GM23248 (cell line): Measurements from ENCODE around the gene SLC13A4. TPM values are rescaled to one million over a fixed set of nuclear protein-coding genes. Genes with fewer than 3 reads are reported as not detected.

Experiments
- DNase-seq: peaks from one replicate; pipeline ENCODE4 v3.0.0-alpha.2; 2015
- H2AFZ ChIP-seq: fragments of 200-600 bp; sonication (generic); 2 replicates; pipeline ENCODE4 v1.6.1; 2016; ENCODE audit warnings: antibody characterized with exemption
- H3F3A ChIP-seq: fragments of 200-600 bp; sonication (generic); 2 replicates; pipeline ENCODE4 v1.6.1; 2016; ENCODE audit warnings: mild to moderate bottlenecking, antibody characterized with exemption, mixed run types; ENCODE audit not compliant: insufficient read depth
- H3K27ac ChIP-seq: fragments of 200-600 bp; sonication (generic); 2 replicates; pipeline ENCODE4 v1.5.1; 2016; ENCODE audit warnings: mild to moderate bottlenecking
- H3K27me3 ChIP-seq: fragments of 200-600 bp; sonication (generic); replicated peaks from 2 replicates; pipeline ENCODE4 v1.6.1; 2016; ENCODE audit warnings: mild to moderate bottlenecking; ENCODE audit not compliant: insufficient read depth
- H3K36me3 ChIP-seq: fragments of 200-600 bp; sonication (generic); 2 replicates; pipeline ENCODE4 v1.6.1; 2016; ENCODE audit warnings: low read depth, mild to moderate bottlenecking
- H3K4me1 ChIP-seq: fragments of 200-600 bp; sonication (generic); 2 replicates; pipeline ENCODE4 v1.6.1; 2016; ENCODE audit warnings: mild to moderate bottlenecking; ENCODE audit not compliant: insufficient read depth
- H3K4me2 ChIP-seq: fragments of 200-600 bp; sonication (generic); one replicate; pipeline ENCODE4 v1.6.1; 2016; ENCODE audit warnings: mild to moderate bottlenecking; ENCODE audit not compliant: unreplicated experiment
- H3K4me3 ChIP-seq: fragments of 200-600 bp; sonication (generic); 2 replicates; pipeline ENCODE4 v1.5.1; 2016; ENCODE audit warnings: mild to moderate bottlenecking
- H3K79me2 ChIP-seq: fragments of 200-600 bp; sonication (generic); 2 replicates; pipeline ENCODE4 v1.6.1; 2016; ENCODE audit warnings: mild to moderate bottlenecking; ENCODE audit not compliant: insufficient read depth
- H3K9ac ChIP-seq: fragments of 200-600 bp; sonication (generic); 2 replicates; pipeline ENCODE4 v1.6.1; 2016; ENCODE audit warnings: mild to moderate bottlenecking
- H3K9me2 ChIP-seq: fragments of 200-600 bp; sonication (generic); 2 replicates; pipeline ENCODE4 v1.6.1; 2016; ENCODE audit warnings: mixed run types, mild to moderate bottlenecking, moderate library complexity; ENCODE audit not compliant: insufficient read depth
- H3K9me3 ChIP-seq: fragments of 200-600 bp; sonication (generic); one replicate; pipeline ENCODE4 v1.6.1; 2017; ENCODE audit warnings: low read depth
- H4K20me1 ChIP-seq: fragments of 200-600 bp; sonication (generic); 2 replicates; pipeline ENCODE4 v1.6.0; 2016; ENCODE audit not compliant: insufficient read depth
- EZH2 ChIP-seq: fragments of 200-600 bp; sonication (generic); IDR thresholded peaks from 2 replicates; pipeline ENCODE4 v1.6.1; 2018; ENCODE audit warnings: antibody characterized with exemption, mild to moderate bottlenecking; ENCODE audit not compliant: insufficient read depth, poor library complexity, severe bottlenecking
- EZH2phosphoT487 ChIP-seq: fragments of 200-600 bp; sonication (generic); IDR thresholded peaks from 2 replicates; pipeline ENCODE4 v1.6.1; 2018; ENCODE audit warnings: antibody characterized with exemption, moderate library complexity, mild to moderate bottlenecking, low read depth; ENCODE audit not compliant: insufficient read depth
- WGBS, 2 experiments: methylation state at CpG; one replicate each; pipeline ENCODE4 v1.1.6; 2015 to 2017; ENCODE audit warnings: low lambda C conversion rate in 2 of 2, low coverage in 1 of 2; ENCODE audit errors: missing lambda C conversion rate in 2 of 2; 5-methylcytosine and 5-hydroxymethylcytosine counted together
- in situ Hi-C: fragments of 300-500 bp; cut with MboI; formaldehyde crosslinking; loops from 2 replicates; pipeline ENCODE4 v1.15.0; 2020
- polyA plus RNA-seq: library from polyadenylated mRNA; unstranded; fragments of >200 nt; fragmentation: Nextera tagmentation; extraction: Ambion mirVana; gene quantifications from 2 replicates; pipeline ENCODE4 v1.2.1, GENCODE V29; 2016
- total RNA-seq: library from RNA; depleted of rRNA; stranded (reverse); fragments of >200 nt; shearing (Covaris generic); gene quantifications from 2 replicates; pipeline ENCODE4 v1.2.3, GENCODE V29; 2014

SLC13A4 gene
- total and polyA plus RNA-seq, 2 experiments from 2014 or later: 0.11 to 1.9 TPM

DNA sequence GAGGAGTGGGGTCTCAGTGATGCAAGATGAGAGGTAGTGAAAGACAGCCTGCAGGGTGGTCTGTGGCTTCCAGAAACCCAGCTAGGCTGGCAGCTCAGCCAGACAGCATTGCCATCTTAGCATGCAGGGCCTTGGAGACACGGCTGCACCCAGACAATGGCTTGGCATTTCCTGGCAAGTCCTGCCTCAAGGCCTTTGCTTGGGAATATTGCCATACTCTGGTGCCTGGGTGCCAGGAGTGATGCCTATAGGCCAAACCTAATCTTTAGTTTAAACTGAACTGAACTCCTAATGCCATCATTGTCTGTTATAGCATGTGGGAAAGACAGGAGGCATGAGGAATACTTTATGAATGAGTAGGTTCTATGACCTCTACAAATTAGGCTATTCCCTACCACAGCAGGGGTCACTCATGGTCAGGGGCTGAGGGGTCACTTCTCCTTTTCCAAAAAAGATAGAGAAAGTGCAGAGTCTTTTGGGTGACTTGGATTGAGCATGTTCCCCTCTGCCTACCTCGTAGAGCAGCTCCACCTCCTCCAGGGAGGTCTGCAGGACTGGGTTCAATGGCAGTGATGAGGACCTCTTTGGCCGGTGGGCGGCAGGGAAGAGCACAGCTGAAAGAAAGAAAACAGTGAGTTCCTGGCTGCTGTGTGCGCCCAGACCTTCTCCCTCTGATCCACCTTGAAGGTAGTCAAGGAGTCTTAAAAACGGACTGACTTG, 8.8 kb upstream of the SLC13A4 start:
- Histone ChIP-seq H3F3A (peaks cover 20% of the 10 kb centered on the region), H3K9me3 (no peaks in the 10 kb centered on the region), H3K79me2 (peaks cover 82% of the 10 kb centered on the region), H3K4me3 (no peak overlapping the region), H3K27ac (no peak overlapping the region), H3K9me2 (no peaks in the 10 kb centered on the region), H3K27me3 (no peaks in the 10 kb centered on the region), H3K4me2 (no peak overlapping the region), H3K9ac (no peak overlapping the region), H4K20me1 (no peaks in the 10 kb centered on the region; the same call in 1 of the 2 replicates), H3K4me1 (peaks cover 2% of the 10 kb centered on the region), H2AFZ (no peak overlapping the region), H3K36me3 (peaks cover 52% of the 10 kb centered on the region)
- WGBS, 2 experiments: 95 to 98% methylated on average over 6 of the region's 6 CpGs
- no peak for DNase-seq
- TF ChIP-seq EZH2 (no peak), EZH2phosphoT487 (no peak)
- in situ Hi-C loops: no loop called here

DNA sequence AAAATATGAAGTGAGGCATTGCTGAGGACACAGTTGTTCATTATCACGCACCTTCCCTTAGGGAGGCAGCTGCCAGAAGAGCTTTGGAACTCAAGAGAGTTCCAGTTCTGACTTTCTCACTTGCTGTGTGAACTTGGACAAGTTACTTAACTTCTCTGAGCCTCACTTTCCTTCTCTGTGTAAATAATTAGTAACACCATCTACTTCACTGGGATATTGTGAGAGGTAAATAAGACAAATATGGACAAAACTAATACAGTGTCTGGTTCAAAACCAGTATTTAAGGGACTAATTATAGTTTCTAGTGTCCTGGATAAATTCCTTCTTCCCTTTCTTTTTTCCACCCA, 6.3 kb upstream of the SLC13A4 start:
- 100% methylated on average over 1 of the region's 1 CpG for WGBS, 2 experiments

DNA sequence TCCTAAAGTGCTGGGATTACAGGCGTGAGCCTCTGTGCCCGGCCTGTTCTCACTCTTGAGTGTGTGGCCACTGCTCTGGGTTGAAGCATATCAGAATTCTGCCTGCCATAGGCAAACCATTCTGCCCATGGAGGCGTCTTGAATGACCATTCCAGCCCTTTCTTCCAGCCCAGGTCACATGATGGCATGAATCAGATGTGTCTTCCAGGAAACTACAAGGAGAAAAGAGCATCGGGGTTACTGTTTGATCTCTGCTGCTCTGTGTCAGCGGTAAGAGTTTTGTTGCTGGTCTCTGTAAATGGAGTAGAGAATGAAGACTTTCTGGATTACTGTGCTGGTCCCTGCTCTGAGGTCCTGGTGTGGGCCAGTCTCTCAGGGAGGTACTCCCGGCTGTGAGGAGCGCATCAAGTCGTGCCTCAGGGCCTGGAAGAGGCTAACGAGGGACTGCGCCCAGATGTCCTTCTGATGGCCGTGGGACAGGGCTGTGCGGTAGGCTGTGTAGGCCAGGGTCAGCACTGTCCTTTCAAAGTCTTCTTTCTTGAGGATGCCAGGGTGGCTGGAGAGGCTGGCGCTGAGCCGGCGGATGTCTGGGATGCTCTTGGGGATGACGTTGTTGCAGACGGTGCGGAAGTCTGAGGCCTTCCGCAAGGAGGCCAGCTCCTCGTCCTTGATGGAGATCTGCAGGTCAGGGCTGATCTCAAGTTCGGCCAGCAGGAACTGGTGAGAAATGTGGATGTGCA, 5.8 kb upstream of the SLC13A4 start:
- peaks cover 52% of the 10 kb centered on the region for H3K36me3 ChIP-seq

More for the DNA sequence above, 6.3 kb upstream of the SLC13A4 start:
- TF ChIP-seq EZH2 (no peak), EZH2phosphoT487 (no peak)
- H3K27ac ChIP-seq: no peak overlapping the region
- H3K4me3 ChIP-seq: no peak overlapping the region
- H3K4me1 ChIP-seq: peaks cover 4% of the 10 kb centered on the region; the same call in 1 of the 2 replicates
- peaks cover 58% of the 10 kb centered on the region for H3K79me2 ChIP-seq
- no peaks in the 10 kb centered on the region for H3K9me2 ChIP-seq
- in situ Hi-C loops: no loop called here
- H3K9me3 ChIP-seq: no peaks in the 10 kb centered on the region
- H3K27me3 ChIP-seq: no peaks in the 10 kb centered on the region
- peaks cover 52% of the 10 kb centered on the region for H3K36me3 ChIP-seq
- no peak overlapping the region for H3K9ac ChIP-seq
- H3K4me2 ChIP-seq: no peak overlapping the region
- DNase-seq: no peak
- H2AFZ ChIP-seq: no peak overlapping the region
- peaks cover 44% of the 10 kb centered on the region for H3F3A ChIP-seq
- H4K20me1 ChIP-seq: no peaks in the 10 kb centered on the region

DNA sequence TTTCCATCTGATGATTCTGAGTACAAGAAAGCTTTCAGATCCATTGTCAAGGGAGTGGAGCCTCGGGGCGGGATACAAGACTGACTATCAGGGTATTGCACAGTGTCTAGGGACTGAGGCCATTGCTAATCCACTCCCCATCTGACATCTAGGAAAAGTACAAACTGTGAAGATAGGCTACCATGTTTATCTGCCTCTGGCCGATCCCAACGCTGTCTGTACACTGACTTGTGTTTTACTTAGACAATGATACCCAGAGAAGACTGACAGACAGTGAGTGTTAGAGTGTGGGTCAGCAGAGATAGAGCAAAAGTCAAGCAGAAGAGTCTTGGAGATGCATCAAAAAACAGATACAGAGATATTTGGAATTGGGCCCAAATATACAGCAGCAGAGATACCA, 3.1 kb upstream of the SLC13A4 start:
- 97 to 99% methylated on average over 4 of the region's 4 CpGs for WGBS, 2 experiments
- H3K4me2 ChIP-seq: no peak overlapping the region

More for the DNA sequence above, 5.8 kb upstream of the SLC13A4 start:
- in situ Hi-C loops: no loop called here
- WGBS, 2 experiments: 90 to 93% methylated on average over 21 of the region's 21 CpGs
- Histone ChIP-seq H3F3A (peaks cover 50% of the 10 kb centered on the region), H3K4me1 (peaks cover 10% of the 10 kb centered on the region; the same call in 1 of the 2 replicates), H3K4me2 (no peak overlapping the region), H3K27ac (no peak overlapping the region), H3K27me3 (no peaks in the 10 kb centered on the region), H3K4me3 (no peak overlapping the region), H3K9me2 (no peaks in the 10 kb centered on the region), H3K9ac (no peak overlapping the region), H3K9me3 (no peaks in the 10 kb centered on the region), H3K79me2 (peaks cover 52% of the 10 kb centered on the region), H4K20me1 (no peaks in the 10 kb centered on the region), H2AFZ (no peak overlapping the region)
- no peak for DNase-seq
- TF ChIP-seq EZH2phosphoT487 (no peak), EZH2 (no peak)

More for the DNA sequence above, 3.1 kb upstream of the SLC13A4 start:
- peaks cover 61% of the 10 kb centered on the region for H3F3A ChIP-seq
- peaks cover 27% of the 10 kb centered on the region for H3K79me2 ChIP-seq
- in situ Hi-C loops: no loop called here
- no peak overlapping the region for H2AFZ ChIP-seq
- TF ChIP-seq EZH2: no peak
- no peak for TF ChIP-seq EZH2phosphoT487
- H3K36me3 ChIP-seq: peaks cover 39% of the 10 kb centered on the region
- no peaks in the 10 kb centered on the region for H4K20me1 ChIP-seq
- H3K4me3 ChIP-seq: no peak overlapping the region
- no peaks in the 10 kb centered on the region for H3K9me3 ChIP-seq
- H3K9ac ChIP-seq: no peak overlapping the region
- H3K4me1 ChIP-seq: peaks cover 10% of the 10 kb centered on the region; the same call in 1 of the 2 replicates
- H3K9me2 ChIP-seq: no peaks in the 10 kb centered on the region
- no peak for DNase-seq
- no peak overlapping the region for H3K27ac ChIP-seq
- no peaks in the 10 kb centered on the region for H3K27me3 ChIP-seq
